ENCODE data around the gene FNDC8.
"Not testable (repeated sequence)": the region's sequence is repeated elsewhere in the genome, so short reads cannot be mapped to it uniquely, and the experiment has no call there.

FNDC8 gene

GRCh38 chr17:35147375-35147905, 26.0 kb downstream of the FNDC8 start, which contains the start of gene UNC45B:
Gene UNC45B (plus strand): TSS chr17:35147817. CDS start chr17:35148264, 447 bp downstream.
- TF ChIP-seq EZH2phosphoT487 (IDR thresholded peaks at IDR 0.05; ENCODE audit: borderline replicate concordance, low read length) (no peak), CTCF (IDR thresholded peaks at IDR 0.05; ENCODE audit: low read depth, low read length, poor library complexity, severe bottlenecking) (no peak)
- H3K27ac ChIP-seq (ENCODE audit: low read depth, low read length): no peak within 1 kb of the TSS
- no peak within 1 kb of the TSS for H3K4me2 ChIP-seq (ENCODE audit: low read length)
- H3K36me3 ChIP-seq (ENCODE audit: control insufficient read depth, low read length): no peaks in the 10 kb centered on the region
- no peaks in the 10 kb centered on the region for H3K9me3 ChIP-seq (ENCODE audit: control insufficient read depth, insufficient read depth, low read length)
- peaks cover 6% of the 10 kb centered on the region; the same call in 1 of the 2 replicates for H3K4me1 ChIP-seq (ENCODE audit: control insufficient read depth, low read length)
- no peak within 1 kb of the TSS for H3K4me3 ChIP-seq (ENCODE audit: low read length)
- no peaks in the 10 kb centered on the region for H4K20me1 ChIP-seq (ENCODE audit: control insufficient read depth, insufficient read depth, low read depth, low read length)
- peaks cover under 1% of the 10 kb centered on the region for H3K79me2 ChIP-seq (ENCODE audit: control insufficient read depth, low read length)
- H3K9me2 ChIP-seq (replicated peaks; ENCODE audit: control insufficient read depth, low read length): no peaks in the 10 kb centered on the region
- no peaks in the 10 kb centered on the region for H3F3A ChIP-seq (ENCODE audit: control insufficient read depth, insufficient read depth)
- H3K27me3 ChIP-seq (ENCODE audit: control insufficient read depth, low read length): no peaks in the 10 kb centered on the region

- no peak overlapping the region for H3K4me3 ChIP-seq (ENCODE audit: low read length)
- no peaks in the 10 kb centered on the region for H3K9me3 ChIP-seq (ENCODE audit: control insufficient read depth, insufficient read depth, low read length)
- no peak overlapping the region for H3K4me2 ChIP-seq (ENCODE audit: low read length)
- H4K20me1 ChIP-seq (ENCODE audit: control insufficient read depth, insufficient read depth, low read depth, low read length): no peaks in the 10 kb centered on the region
- no peaks in the 10 kb centered on the region for H3K9me2 ChIP-seq (replicated peaks; ENCODE audit: control insufficient read depth, low read length)
- TF ChIP-seq EZH2phosphoT487 (IDR thresholded peaks at IDR 0.05; ENCODE audit: borderline replicate concordance, low read length): no peak
- no peak for TF ChIP-seq CTCF (IDR thresholded peaks at IDR 0.05; ENCODE audit: low read depth, low read length, poor library complexity, severe bottlenecking)
- H3K4me1 ChIP-seq (ENCODE audit: control insufficient read depth, low read length): peaks cover 4% of the 10 kb centered on the region; the same call in 1 of the 2 replicates
- no peaks in the 10 kb centered on the region for H3F3A ChIP-seq (ENCODE audit: control insufficient read depth, insufficient read depth)
- no peaks in the 10 kb centered on the region for H3K36me3 ChIP-seq (ENCODE audit: control insufficient read depth, low read length)
- no peak overlapping the region for H3K27ac ChIP-seq (ENCODE audit: low read depth, low read length)
- no peaks in the 10 kb centered on the region for H3K79me2 ChIP-seq (ENCODE audit: control insufficient read depth, low read length)
- no peaks in the 10 kb centered on the region for H3K27me3 ChIP-seq (ENCODE audit: control insufficient read depth, low read length)
These were observed 26.7 kb downstream of the FNDC8 start for GRCh38 chr17:35148144-35148543.

- no peaks in the 10 kb centered on the region for H3K9me2 ChIP-seq (replicated peaks; ENCODE audit: control insufficient read depth, low read length)
- no peaks in the 10 kb centered on the region for H3K27me3 ChIP-seq (ENCODE audit: control insufficient read depth, low read length)
- H3K79me2 ChIP-seq (ENCODE audit: control insufficient read depth, low read length): no peaks in the 10 kb centered on the region
- H3F3A ChIP-seq (ENCODE audit: control insufficient read depth, insufficient read depth): no peaks in the 10 kb centered on the region
- no peaks in the 10 kb centered on the region for H4K20me1 ChIP-seq (ENCODE audit: control insufficient read depth, insufficient read depth, low read depth, low read length)
- H3K4me1 ChIP-seq (ENCODE audit: control insufficient read depth, low read length): peaks cover 4% of the 10 kb centered on the region; the same call in 1 of the 2 replicates
- H3K9me3 ChIP-seq (ENCODE audit: control insufficient read depth, insufficient read depth, low read length): no peaks in the 10 kb centered on the region
- no peak overlapping the region for H3K27ac ChIP-seq (ENCODE audit: low read depth, low read length)
- no peak overlapping the region for H3K4me3 ChIP-seq (ENCODE audit: low read length)
- H3K36me3 ChIP-seq (ENCODE audit: control insufficient read depth, low read length): no peaks in the 10 kb centered on the region
- no peak overlapping the region for H3K4me2 ChIP-seq (ENCODE audit: low read length)
- TF ChIP-seq EZH2phosphoT487 (IDR thresholded peaks at IDR 0.05; ENCODE audit: borderline replicate concordance, low read length) (no peak), CTCF (IDR thresholded peaks at IDR 0.05; ENCODE audit: low read depth, low read length, poor library complexity, severe bottlenecking) (no peak)
These were observed 28.5 kb downstream of the FNDC8 start for GRCh38 chr17:35149941-35150340.

- H3K36me3 ChIP-seq (ENCODE audit: control insufficient read depth, low read length); H3F3A ChIP-seq (ENCODE audit: control insufficient read depth, insufficient read depth); H3K4me1 ChIP-seq (ENCODE audit: control insufficient read depth, low read length); H3K79me2 ChIP-seq (ENCODE audit: control insufficient read depth, low read length); H3K9me2 ChIP-seq (replicated peaks; ENCODE audit: control insufficient read depth, low read length); H3K27ac ChIP-seq (ENCODE audit: low read depth, low read length); H3K4me3 ChIP-seq (ENCODE audit: low read length); H3K4me2 ChIP-seq (ENCODE audit: low read length); H3K9me3 ChIP-seq (ENCODE audit: control insufficient read depth, insufficient read depth, low read length); H3K27me3 ChIP-seq (ENCODE audit: control insufficient read depth, low read length); H4K20me1 ChIP-seq (ENCODE audit: control insufficient read depth, insufficient read depth, low read depth, low read length): not testable (repeated sequence)
These were observed 29.7 kb downstream of the FNDC8 start for GRCh38 chr17:35151080-35151479.
